ENCODE measurements around the gene TTLL3.

- TF ChIP-seq CTCF (conservative IDR thresholded peaks at IDR 0.05; ENCODE audit: low read depth, low read length) (no peak), RAD21 (IDR thresholded peaks at IDR 0.05; ENCODE audit: low read length) (no peak), CEBPB (IDR thresholded peaks at IDR 0.05; ENCODE audit: low read depth, low read length) (no peak), POLR2A (IDR thresholded peaks at IDR 0.05; ENCODE audit: low read depth, low read length) (no peak), MAZ (IDR thresholded peaks at IDR 0.05; ENCODE audit: borderline replicate concordance, low read depth, low read length) (no peak), ELK1 (IDR thresholded peaks at IDR 0.05; ENCODE audit: borderline replicate concordance, low read depth, low read length) (no peak), BHLHE40 (IDR thresholded peaks at IDR 0.05; ENCODE audit: low read depth, low read length) (no peak), USF2 (IDR thresholded peaks at IDR 0.05; ENCODE audit: low read depth, low read length) (no peak)
Measured at GRCh38 chr3:9867106-9867505, 57.0 kb downstream of the TTLL3 start.
